Activated CD8-positive, alpha-beta memory T cell treated with anti-CD3 and anti-CD28 coated beads, Interleukin-2, amount 10 ng/mL, durations not matched to agents 7 days and 5 days (primary cell): ENCODE results near the gene NRN1. TPM values are rescaled to one million over a fixed set of nuclear protein-coding genes. Genes with fewer than 3 reads are reported as not detected.
"Not testable (repeated sequence)": the region's sequence is repeated elsewhere in the genome, so short reads cannot be mapped to it uniquely, and the experiment has no call there.

ENCODE experiments used
- ATAC-seq: fragments of 150-1000 bp; cut with Tn5 transposase; one replicate; pipeline ENCODE4 v1.10.0; 2021; ENCODE audit warnings: moderate library complexity
- CTCF ChIA-PET: fragments of 350-600 bp; sonication (Branson Sonifier 250); formaldehyde crosslinking; loops from one replicate; lab custom pipeline; 2021; ENCODE audit warnings: antibody characterized with exemption; lab: Charles Lee
- DNase-seq: peaks from one replicate; pipeline ENCODE4 v3.0.0-alpha.2; 2020
- H3K27ac Mint-ChIP-seq: one replicate; pipeline ENCODE4 v1.8.0; 2021; ENCODE audit warnings: mild to moderate bottlenecking, mixed read lengths
- H3K27me3 Mint-ChIP-seq: one replicate; pipeline ENCODE4 v1.8.0; 2021; ENCODE audit warnings: mixed read lengths
- H3K36me3 Mint-ChIP-seq: one replicate; pipeline ENCODE4 v1.8.0; 2021; ENCODE audit warnings: mild to moderate bottlenecking, mixed read lengths
- H3K4me1 Mint-ChIP-seq: one replicate; pipeline ENCODE4 v1.8.0; 2021; ENCODE audit warnings: mixed read lengths
- H3K4me3 Mint-ChIP-seq: one replicate; pipeline ENCODE4 v1.8.0; 2021; ENCODE audit warnings: mild to moderate bottlenecking, moderate library complexity, mixed read lengths
- H3K9me3 Mint-ChIP-seq: one replicate; pipeline ENCODE4 v1.8.0; 2022; ENCODE audit warnings: low read depth, mixed read lengths
- total RNA-seq, 2 experiments: library from RNA; stranded (reverse); gene quantifications; one replicate each; pipeline ENCODE4 v1.2.3, GENCODE V29; 2021

NRN1 gene
- total RNA-seq, 2 experiments from 2014 or later: 0.26 to 1.7 TPM

DNA sequence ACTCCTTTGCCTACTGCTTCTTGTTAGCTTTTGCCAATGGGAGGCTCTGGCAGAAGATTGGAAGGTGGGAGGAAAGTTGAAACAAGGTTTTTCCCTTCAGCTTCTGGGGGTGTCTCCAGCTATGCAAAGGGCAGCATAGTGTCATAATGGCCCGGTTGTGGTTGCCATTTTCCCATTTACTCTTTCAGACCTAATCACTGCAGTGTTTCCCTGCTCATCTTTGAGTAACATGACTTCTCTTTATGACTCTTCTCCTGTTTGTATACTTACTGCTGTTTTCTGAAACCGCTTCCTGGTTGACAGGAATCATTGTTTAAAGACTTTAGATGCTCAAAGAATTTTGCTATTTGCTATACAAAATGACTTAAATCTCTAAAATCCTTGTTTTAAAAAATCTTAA is 19.9 kb downstream of the NRN1 start:
- CTCF ChIA-PET: no interaction called here
- Mint-ChIP-seq H3K4me1 (peaks cover 25% of the 10 kb centered on the region), H3K9me3 (no peaks in the 10 kb centered on the region), H3K4me3 (no peak overlapping the region), H3K27me3 (peaks cover 64% of the 10 kb centered on the region), H3K36me3 (no peaks in the 10 kb centered on the region), H3K27ac (no peak overlapping the region)
- DNase-seq (no peak), ATAC-seq (peak; percentile 57)

DNA sequence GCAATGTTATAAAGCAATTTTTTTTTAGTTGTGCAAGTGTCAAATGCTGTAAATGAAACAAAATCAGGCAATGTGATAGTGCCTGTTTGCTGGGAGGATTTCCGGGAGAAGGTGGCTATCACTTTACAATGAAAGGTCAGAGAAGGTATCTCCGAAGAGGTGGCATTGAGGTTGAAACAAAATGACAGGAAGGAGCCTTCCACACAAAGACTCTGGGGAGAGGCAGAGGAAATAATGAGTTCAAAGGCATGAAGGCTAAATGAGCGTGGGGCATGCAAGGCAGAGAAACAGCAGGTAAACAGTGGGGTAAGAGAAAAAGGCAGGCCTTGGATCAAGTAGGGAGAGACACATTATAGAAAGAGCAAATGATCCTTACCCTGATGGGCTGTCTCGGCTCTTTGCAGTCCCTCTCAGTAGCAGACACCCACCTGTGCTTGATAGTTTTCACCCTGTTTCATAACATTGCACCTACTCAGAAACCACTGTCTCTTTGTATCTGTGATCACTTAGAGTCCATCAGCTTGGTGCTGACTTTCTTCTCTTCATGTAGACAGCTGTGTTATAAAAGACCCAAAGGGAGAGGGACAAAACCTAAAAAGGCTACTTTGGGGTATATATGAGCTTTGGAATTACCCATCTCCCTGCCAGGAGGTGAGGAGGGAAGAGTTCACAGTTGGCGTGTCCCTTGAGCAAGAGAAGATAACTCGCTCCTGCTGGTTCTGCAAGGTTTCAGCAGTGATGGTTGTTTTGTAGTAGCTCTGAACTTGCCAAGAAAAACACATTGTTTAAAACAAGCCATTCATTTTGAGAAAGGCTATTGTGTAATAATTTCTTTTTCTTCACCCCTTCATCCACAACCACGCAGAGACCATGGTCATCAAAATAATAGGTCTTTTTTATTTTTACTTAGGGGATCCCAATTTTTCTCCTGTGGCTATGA is 22.3 kb downstream of the NRN1 start:
- Mint-ChIP-seq H3K9me3 (no peaks in the 10 kb centered on the region), H3K27ac (no peak overlapping the region), H3K4me1 (peaks cover 47% of the 10 kb centered on the region), H3K4me3 (no peak overlapping the region), H3K36me3 (no peaks in the 10 kb centered on the region), H3K27me3 (peaks cover 54% of the 10 kb centered on the region)
- CTCF ChIA-PET: no interaction called here
- DNase-seq (no peak), ATAC-seq (no peak)

DNA sequence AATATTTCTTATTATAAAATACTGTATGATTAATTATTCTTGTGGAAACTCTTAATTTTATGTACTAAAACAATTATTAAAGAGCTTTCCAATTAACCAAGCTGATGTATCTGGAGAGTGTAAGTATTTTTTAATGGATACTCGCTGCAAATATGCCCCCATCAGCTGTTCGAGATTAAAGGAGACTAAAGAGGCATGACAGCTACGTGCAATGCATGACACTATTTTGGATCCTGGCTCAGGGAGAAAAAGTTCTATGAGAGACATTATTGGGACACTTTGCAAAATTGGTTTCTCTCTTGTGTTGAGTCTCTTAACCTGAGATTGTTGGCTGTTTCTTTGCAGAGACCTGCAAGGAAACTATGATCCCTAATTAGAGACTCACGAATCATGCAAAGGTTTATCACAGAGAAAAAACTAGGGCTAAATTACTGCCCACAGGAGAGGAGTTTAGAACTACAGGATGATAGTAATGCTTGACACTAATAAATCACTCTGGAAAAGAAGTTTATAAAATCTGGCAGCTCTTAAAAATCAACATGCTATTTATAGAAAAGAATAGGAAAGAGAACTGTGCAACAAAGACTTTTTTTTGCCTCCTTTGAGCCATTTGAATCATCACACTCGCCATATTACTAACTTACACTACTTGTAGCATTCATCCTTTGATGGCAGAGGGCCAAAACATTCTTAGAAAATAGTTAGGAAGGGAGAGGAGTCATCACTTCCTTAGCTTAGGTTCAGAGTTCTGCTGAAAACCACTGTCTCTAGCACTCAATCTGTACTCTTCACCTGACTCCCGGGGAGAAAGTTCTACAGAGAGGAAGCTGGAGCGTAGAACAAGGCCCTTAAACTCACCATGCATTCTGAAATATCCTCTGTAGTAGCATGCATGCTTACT is 25.3 kb downstream of the NRN1 start:
- H3K27ac Mint-ChIP-seq: no peak overlapping the region
- no peaks in the 10 kb centered on the region for H3K9me3 Mint-ChIP-seq
- CTCF ChIA-PET: no interaction called here
- peaks cover 46% of the 10 kb centered on the region for H3K27me3 Mint-ChIP-seq
- ATAC-seq: peak; percentile 45
- DNase-seq: no peak
- H3K4me1 Mint-ChIP-seq: peaks cover 36% of the 10 kb centered on the region
- no peaks in the 10 kb centered on the region for H3K36me3 Mint-ChIP-seq
- no peak overlapping the region for H3K4me3 Mint-ChIP-seq

DNA sequence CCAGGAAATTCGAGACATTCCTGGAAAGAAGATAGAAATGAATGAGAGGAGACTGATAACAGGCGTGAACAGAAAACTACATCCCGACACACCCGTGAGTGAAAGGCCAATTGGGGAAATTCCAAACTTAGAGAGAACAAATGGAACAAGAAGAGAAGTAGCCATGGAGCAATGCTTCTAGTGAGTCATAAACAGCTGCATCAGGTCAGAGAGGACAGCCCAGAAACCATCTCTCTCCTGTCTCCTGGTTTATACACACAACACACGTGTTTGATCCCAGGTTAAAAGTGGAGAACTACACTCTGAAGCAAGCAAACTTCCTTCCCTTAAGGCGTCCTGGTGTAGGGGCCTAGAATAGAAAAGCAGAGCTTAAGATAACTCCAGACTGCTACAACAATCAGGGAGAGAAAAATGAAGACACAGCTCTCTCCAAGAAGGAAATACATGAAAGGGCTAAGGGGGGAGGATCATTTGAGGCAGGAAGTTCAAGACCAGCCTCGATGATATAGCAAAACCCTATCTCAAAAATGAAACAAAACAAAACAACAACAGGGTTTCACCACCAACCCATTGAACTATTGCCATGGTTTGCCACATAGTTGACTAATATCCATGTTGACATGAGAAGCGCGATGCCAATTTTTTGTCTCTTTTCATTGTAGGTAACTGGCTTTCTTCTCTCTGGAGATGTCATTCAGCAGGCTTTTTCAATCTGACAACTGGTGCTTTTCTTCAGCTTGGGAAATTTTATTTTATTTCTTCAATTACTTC is 26.9 kb downstream of the NRN1 start:
- Mint-ChIP-seq H3K36me3 (no peaks in the 10 kb centered on the region), H3K9me3 (no peaks in the 10 kb centered on the region), H3K4me3 (no peak overlapping the region), H3K4me1 (peaks cover 33% of the 10 kb centered on the region), H3K27me3 (peaks cover 41% of the 10 kb centered on the region), H3K27ac (no peak overlapping the region)
- CTCF ChIA-PET: interaction anchor here (1.4 kb wide), 1 partner anchor 21 kb away, joined by 3 read pairs; no protein-coding TSS in a partner anchor
- ATAC-seq (no peak), DNase-seq (no peak)

DNA sequence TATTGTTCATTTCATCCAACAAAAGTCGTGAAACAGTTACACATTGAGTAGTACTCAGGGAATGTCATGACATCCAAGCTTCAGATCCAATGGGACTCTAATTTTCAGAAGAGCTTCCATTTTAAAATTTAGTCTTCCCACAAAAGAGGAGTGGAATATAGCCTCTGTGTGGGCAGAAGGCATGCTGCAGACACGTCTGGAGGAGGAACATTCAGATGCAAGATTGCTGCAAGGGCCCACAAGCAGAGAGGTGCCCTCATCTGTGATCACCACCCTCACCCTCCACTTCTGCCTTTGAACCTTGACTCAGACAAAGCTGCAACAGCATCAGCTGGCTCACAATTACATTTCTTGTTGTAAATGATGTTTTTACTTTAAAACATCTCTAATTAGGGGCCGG is 29.9 kb downstream of the NRN1 start:
- H3K27me3 Mint-ChIP-seq: peaks cover 35% of the 10 kb centered on the region
- no peak overlapping the region for H3K27ac Mint-ChIP-seq
- no peak overlapping the region for H3K4me3 Mint-ChIP-seq
- CTCF ChIA-PET: no interaction called here
- peaks cover 22% of the 10 kb centered on the region for H3K4me1 Mint-ChIP-seq
- DNase-seq (no peak), ATAC-seq (no peak)
- H3K36me3 Mint-ChIP-seq: no peaks in the 10 kb centered on the region
- no peaks in the 10 kb centered on the region for H3K9me3 Mint-ChIP-seq

DNA sequence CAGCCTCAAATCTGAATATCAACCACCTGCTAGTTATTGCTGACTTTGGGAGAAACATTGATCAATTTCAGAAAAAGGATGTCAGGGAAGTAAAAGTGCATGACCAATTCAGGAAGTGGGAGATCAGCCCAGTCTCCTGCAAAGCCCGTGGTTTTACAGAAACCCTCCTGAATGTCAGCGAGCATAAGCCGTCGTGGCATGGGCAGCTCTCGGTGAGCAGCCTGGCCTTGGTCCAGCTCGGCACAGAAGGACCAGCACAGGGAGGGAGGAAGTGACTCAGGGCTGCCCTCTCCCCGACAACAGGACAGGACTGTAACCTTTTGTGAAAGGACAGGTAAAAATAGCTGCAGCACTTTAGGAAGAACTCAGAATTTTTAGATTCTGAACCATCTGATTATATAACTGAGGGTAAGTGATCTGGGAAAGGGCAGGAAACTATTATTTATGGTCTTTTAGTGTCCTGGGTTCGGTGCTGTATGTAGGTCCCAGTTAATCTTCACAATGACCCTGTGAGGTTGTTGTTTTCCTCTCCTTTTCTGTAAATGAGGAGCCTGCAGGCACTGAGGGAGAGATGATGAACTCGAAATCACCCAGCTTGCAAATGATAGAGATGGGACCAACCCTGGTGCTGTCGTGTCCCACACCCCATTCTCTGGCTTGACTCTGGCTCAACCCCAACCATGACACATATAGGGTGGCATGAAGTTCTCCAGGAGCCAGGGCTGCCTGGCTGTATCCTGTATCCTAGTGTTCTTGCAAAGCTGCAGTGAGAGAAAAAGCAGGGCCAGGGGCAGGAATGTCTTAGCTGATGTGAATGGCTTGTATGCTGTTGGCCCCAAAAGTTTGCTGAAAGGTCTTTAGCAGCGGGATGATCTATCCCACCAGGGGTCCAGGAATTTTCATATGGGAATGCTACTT is 37.6 kb downstream of the NRN1 start:
- H3K9me3 Mint-ChIP-seq: no peaks in the 10 kb centered on the region
- DNase-seq (no peak), ATAC-seq (no peak)
- H3K27me3 Mint-ChIP-seq: peaks cover 12% of the 10 kb centered on the region
- H3K36me3 Mint-ChIP-seq: no peaks in the 10 kb centered on the region
- no peak overlapping the region for H3K27ac Mint-ChIP-seq
- peaks cover 4% of the 10 kb centered on the region for H3K4me1 Mint-ChIP-seq
- CTCF ChIA-PET: interaction anchor here (0.5 kb wide), 1 partner anchor 46 kb away, joined by 3 read pairs; no protein-coding TSS in a partner anchor
- no peak overlapping the region for H3K4me3 Mint-ChIP-seq

DNA sequence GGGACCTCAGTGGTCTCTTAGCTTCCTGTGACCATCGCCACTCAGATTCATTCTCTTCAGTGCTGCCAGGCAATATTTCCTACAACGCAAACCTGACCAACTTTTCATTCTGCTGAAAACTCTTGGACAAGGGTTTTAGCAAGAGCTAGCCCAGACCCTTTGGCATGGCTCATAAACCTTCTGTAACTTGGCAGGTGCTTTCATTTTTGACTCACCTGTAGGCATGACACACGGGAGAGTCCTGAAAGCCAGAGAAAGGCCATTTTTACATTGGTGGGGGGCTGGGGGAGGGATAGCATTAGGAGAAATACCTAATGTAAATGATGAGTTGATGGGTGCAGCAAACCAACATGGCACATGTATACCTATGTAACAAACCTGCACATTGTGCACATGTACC is 38.7 kb downstream of the NRN1 start:
- H3K36me3 Mint-ChIP-seq, DNase-seq, H3K4me1 Mint-ChIP-seq, CTCF ChIA-PET, H3K9me3 Mint-ChIP-seq, H3K27ac Mint-ChIP-seq, H3K4me3 Mint-ChIP-seq, ATAC-seq: not testable (repeated sequence)
- peaks cover 15% of the 10 kb centered on the region for H3K27me3 Mint-ChIP-seq

DNA sequence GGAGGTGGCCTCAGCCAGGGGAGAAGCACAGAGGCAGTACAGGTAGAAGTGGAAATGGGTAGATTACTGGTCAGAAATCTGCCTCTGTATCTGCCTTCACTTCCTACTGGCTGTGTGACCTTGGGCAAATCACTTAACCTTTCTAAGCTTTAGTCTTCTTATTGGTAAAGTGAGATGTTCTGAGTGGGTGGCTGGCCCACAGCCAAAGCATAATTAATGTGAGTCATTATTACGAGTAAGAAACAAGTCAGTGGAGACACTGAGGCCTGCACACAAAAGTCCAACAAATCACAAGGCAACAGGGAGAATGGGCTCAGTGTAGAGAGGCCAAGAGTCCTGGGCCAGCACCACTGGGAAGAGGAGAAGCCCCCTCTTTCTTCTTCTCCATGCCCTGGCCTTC is 39.1 kb downstream of the NRN1 start:
- CTCF ChIA-PET: no interaction called here

DNA sequence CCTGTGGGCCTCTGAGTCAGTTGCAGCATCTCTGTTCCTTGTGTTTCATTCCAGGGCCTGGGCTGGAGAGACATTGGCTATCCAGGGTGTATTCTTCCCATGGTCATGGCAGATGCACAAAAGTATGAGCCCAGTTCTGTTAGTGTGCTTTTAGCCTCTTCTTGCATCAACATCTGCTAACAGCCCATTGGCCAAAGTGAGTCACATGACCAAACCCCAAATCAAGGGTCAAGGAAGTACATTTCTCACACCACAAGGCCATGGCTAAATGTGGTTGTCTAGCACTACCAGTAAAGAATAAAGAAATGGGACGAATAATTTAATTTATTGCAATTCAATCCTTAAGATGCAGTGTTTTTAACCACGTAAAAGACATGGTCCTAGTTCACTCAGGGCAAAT is 43.9 kb downstream of the NRN1 start:
- CTCF ChIA-PET: no interaction called here
- Mint-ChIP-seq H3K4me1 (no peaks in the 10 kb centered on the region), H3K27ac (no peak overlapping the region), H3K36me3 (no peaks in the 10 kb centered on the region), H3K27me3 (peaks cover 17% of the 10 kb centered on the region), H3K9me3 (no peaks in the 10 kb centered on the region), H3K4me3 (no peak overlapping the region)
- DNase-seq: no peak
- no peak for ATAC-seq

More for the DNA sequence above, 39.1 kb downstream of the NRN1 start:
- Mint-ChIP-seq H3K27ac (no peak overlapping the region), H3K36me3 (no peaks in the 10 kb centered on the region), H3K4me3 (no peak overlapping the region), H3K27me3 (peaks cover 11% of the 10 kb centered on the region), H3K9me3 (no peaks in the 10 kb centered on the region), H3K4me1 (peaks cover 4% of the 10 kb centered on the region)
- ATAC-seq: no peak
- DNase-seq: no peak

DNA sequence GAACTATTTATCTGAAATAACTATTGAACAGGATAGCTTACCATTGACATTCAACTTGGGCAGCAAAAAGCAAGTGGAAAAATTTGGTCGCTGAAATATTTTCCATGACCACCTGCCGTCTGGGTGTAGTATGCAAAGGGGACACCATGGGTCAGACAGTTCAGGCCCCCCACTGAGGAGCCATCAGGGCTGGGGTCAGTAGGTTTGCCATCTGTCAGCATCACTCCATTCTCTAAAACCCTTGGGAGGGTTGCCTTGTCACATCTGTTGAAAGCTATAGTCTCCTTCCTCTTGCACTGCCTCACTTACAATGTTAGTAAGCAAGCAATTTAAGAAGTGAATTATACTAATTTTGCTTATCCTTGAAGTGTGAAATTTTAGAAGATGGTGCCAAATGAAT is 44.9 kb downstream of the NRN1 start:
- H3K27ac Mint-ChIP-seq: no peak overlapping the region
- no peaks in the 10 kb centered on the region for H3K36me3 Mint-ChIP-seq
- DNase-seq: no peak
- CTCF ChIA-PET: interaction anchor here (0.7 kb wide), 1 partner anchor 155 kb away, joined by 4 read pairs; no protein-coding TSS in a partner anchor
- ATAC-seq: no peak
- H3K4me1 Mint-ChIP-seq: no peaks in the 10 kb centered on the region
- peaks cover 23% of the 10 kb centered on the region for H3K27me3 Mint-ChIP-seq
- H3K4me3 Mint-ChIP-seq: no peak overlapping the region
- H3K9me3 Mint-ChIP-seq: no peaks in the 10 kb centered on the region

DNA sequence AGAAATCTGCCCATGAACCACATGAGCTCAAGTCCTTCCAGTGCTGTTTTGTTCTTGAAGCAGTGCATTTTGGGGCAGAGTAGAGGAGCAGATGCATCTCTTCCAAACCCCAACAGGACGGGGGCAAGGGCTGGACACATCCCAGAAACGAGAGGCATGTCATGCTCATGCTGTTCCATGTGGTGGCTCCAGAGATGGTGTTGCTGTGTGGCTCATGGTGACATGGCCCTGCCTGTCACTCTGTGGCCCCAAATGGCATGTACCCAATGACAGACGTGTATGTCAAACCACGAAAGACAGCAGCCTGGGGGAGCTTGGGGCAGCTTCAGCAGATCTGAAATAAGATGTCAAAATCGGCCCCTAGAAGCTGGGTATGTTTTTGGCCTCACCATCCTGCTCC is 46.3 kb downstream of the NRN1 start:
- ATAC-seq: no peak
- H3K4me1 Mint-ChIP-seq: no peaks in the 10 kb centered on the region
- H3K27ac Mint-ChIP-seq: no peak overlapping the region
- H3K4me3 Mint-ChIP-seq: no peak overlapping the region
- no peaks in the 10 kb centered on the region for H3K9me3 Mint-ChIP-seq
- CTCF ChIA-PET: no interaction called here
- DNase-seq: no peak
- H3K36me3 Mint-ChIP-seq: no peaks in the 10 kb centered on the region
- peaks cover 27% of the 10 kb centered on the region for H3K27me3 Mint-ChIP-seq

DNA sequence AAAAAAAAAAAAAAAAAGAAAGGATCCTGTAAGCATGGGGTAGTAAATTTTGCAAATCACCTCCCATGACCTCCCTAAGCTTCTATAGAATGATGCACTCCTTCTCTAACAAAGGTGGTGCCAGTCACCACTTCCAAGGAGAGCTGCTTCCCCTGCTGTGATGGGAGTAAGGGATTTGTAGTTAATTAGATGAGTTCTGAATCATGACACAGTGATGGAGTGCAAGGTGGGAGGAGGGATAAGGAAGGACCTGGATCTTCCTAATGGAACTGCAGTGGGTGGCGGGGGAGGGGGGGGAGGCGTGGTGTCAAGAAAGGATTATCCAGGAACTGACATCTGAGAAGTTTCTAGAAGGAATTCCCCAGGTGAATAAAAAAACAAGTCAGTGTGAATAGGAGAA is 47.8 kb downstream of the NRN1 start:
- no peak for ATAC-seq

More for the DNA sequence above, 47.8 kb downstream of the NRN1 start:
- no peak overlapping the region for H3K27ac Mint-ChIP-seq
- no peaks in the 10 kb centered on the region for H3K4me1 Mint-ChIP-seq
- DNase-seq: no peak
- no peaks in the 10 kb centered on the region for H3K9me3 Mint-ChIP-seq
- H3K36me3 Mint-ChIP-seq: no peaks in the 10 kb centered on the region
- CTCF ChIA-PET: interaction anchor here (1.3 kb wide), 1 partner anchor 21 kb away, joined by 3 read pairs; no protein-coding TSS in a partner anchor
- H3K4me3 Mint-ChIP-seq: no peak overlapping the region
- peaks cover 34% of the 10 kb centered on the region for H3K27me3 Mint-ChIP-seq
